ENCODE data around the gene DKKL1. TPM values are rescaled to one million over a fixed set of nuclear protein-coding genes. Genes with fewer than 3 reads are reported as not detected.

Gene DKKL1
- total RNA-seq, 1 experiment from 2014 or later, result 1.0 TPM

GRCh38 chr19:49333811-49334288, 29.8 kb upstream of the DKKL1 start:
- H3K9me2 ChIP-seq (ENCODE audit: insufficient read depth), result no peaks in the 10 kb centered on the region

More at GRCh38 chr19:49333811-49334288, 29.8 kb upstream of the DKKL1 start:
- POLR2A ChIA-PET, result no interaction called here
- BruUV-seq (replicated peaks), result no TSS peak
- Histone ChIP-seq H3K4me1 (ENCODE audit: control insufficient read depth in 1 of 2, insufficient read depth in 2 of 2, low read length in 2 of 2) (no peaks in the 10 kb centered on the region), H3K9me3 (ENCODE audit: control insufficient read depth in 1 of 2, insufficient read depth in 1 of 2, low read depth in 1 of 2, low read length in 2 of 2) (no peaks in the 10 kb centered on the region), H3K79me2 (ENCODE audit: insufficient read depth, low read length) (no peaks in the 10 kb centered on the region), H4K20me1 (ENCODE audit: insufficient read depth) (no peaks in the 10 kb centered on the region), H3K4me2 (ENCODE audit: low read length) (no peak overlapping the region), H3K36me3 (ENCODE audit: control insufficient read depth in 1 of 2, insufficient read depth in 2 of 2, low read length in 2 of 2) (peaks cover 0 to 4% of the 10 kb centered on the region in 2 experiments; a peak in 1 of 4 replicates), H3K4me3 (replicated peaks in 1 of 2; ENCODE audit: low read depth in 1 of 2, low read length in 2 of 2) (no peak overlapping the region), H2AFZ (ENCODE audit: low read depth, low read length, poor library complexity, severe bottlenecking) (no peak overlapping the region), H3K27me3 (ENCODE audit: insufficient read depth, low read length) (no peaks in the 10 kb centered on the region), H3K27ac (ENCODE audit: low read depth, low read length) (no peak overlapping the region), H3K9ac (ENCODE audit: low read length) (no peak overlapping the region)
- RAD21 ChIA-PET (ENCODE audit: low non-redundant PET in 1 of 2, low total read pairs in 2 of 2, uncharacterized antibody in 2 of 2, unreplicated experiment in 2 of 2), result no interaction called here
- TF ChIP-seq RAD21 (IDR thresholded peaks at IDR 0.05; ENCODE audit: low read depth) (no peak), YY1 (IDR thresholded peaks at IDR 0.05; ENCODE audit: extremely low read depth, insufficient replicate concordance, low read depth, low read length) (no peak), POLR2A (IDR thresholded peaks at IDR 0.05; ENCODE audit: borderline replicate concordance, extremely low read depth, insufficient read depth, insufficient read length) (no peak), EZH2phosphoT487 (IDR thresholded peaks at IDR 0.05; ENCODE audit: borderline replicate concordance) (no peak), CTCF (IDR thresholded peaks at IDR 0.05 in 2 of 3, conservative IDR thresholded peaks at IDR 0.05 in 1 of 3; ENCODE audit: borderline replicate concordance in 1 of 3, insufficient read depth in 1 of 3, low read depth in 2 of 3, low read length in 2 of 3) (no peak), EZH2 (IDR thresholded peaks at IDR 0.05) (no peak), EGR1 (IDR thresholded peaks at IDR 0.05; ENCODE audit: low read depth) (no peak), ZNF274 (IDR thresholded peaks at IDR 0.05; ENCODE audit: low read depth, low read length) (no peak), POLR2AphosphoS5 (IDR thresholded peaks at IDR 0.05; ENCODE audit: low read depth, low read length) (no peak), ATF3 (IDR thresholded peaks at IDR 0.05) (no peak), SIN3A (IDR thresholded peaks at IDR 0.05; ENCODE audit: low read depth) (no peak), CBX3 (IDR thresholded peaks at IDR 0.05; ENCODE audit: low read depth) (no peak), SRF (IDR thresholded peaks at IDR 0.05; ENCODE audit: low read depth) (no peak), JUND (IDR thresholded peaks at IDR 0.05) (no peak), REST (IDR thresholded peaks at IDR 0.05; ENCODE audit: low read depth) (no peak)
- CTCF ChIA-PET, result no interaction called here
- intact Hi-C loops (cut with micrococcal nuclease), result no loop called here
- ATAC-seq (no peak), DNase-seq (ENCODE audit: low read depth, low spot score) (no peak)
